AG09309 (cell line): ENCODE measurements around the gene DDX51.
"Not testable (repeated sequence)": the region's sequence is repeated elsewhere in the genome, so short reads cannot be mapped to it uniquely, and the experiment has no call there.

Source experiments
- DNase-seq: peaks from one replicate; pipeline ENCODE4 v3.0.0-alpha.2; 2010; ENCODE audit warnings: low read depth
- H3K4me3 ChIP-seq: 2 replicates; pipeline ENCODE4 v1.5.1; 2011; ENCODE audit warnings: mild to moderate bottlenecking, low read depth, low read length, moderate library complexity; ENCODE audit not compliant: control insufficient read depth
- CTCF ChIP-seq: IDR thresholded peaks from 2 replicates; pipeline ENCODE4 v1.5.1; 2011; ENCODE audit warnings: mild to moderate bottlenecking, low read depth, low read length, inconsistent platforms; ENCODE audit not compliant: insufficient read depth, control insufficient read depth; ENCODE audit errors: missing control alignments

DDX51 gene

GRCh38 chr12:132103542-132104308 is 40.4 kb downstream of the DDX51 start:
- no peak overlapping the region for H3K4me3 ChIP-seq
- TF ChIP-seq CTCF = no peak
- DNase-seq = no peak

GRCh38 chr12:132103072-132103471 is 41.0 kb downstream of the DDX51 start:
- not testable (repeated sequence) for H3K4me3 ChIP-seq, DNase-seq

- no peak for DNase-seq
- no peak for TF ChIP-seq CTCF
- no peak overlapping the region for H3K4me3 ChIP-seq
These were observed 41.8 kb downstream of the DDX51 start for GRCh38 chr12:132102297-132102696.

GRCh38 chr12:132100306-132101065 is 43.6 kb downstream of the DDX51 start:
- H3K4me3 ChIP-seq = no peak overlapping the region
- TF ChIP-seq CTCF = no peak
- DNase-seq = no peak

- no peak overlapping the region for H3K4me3 ChIP-seq
- no peak for DNase-seq
- TF ChIP-seq CTCF = no peak
These were observed 44.4 kb downstream of the DDX51 start for GRCh38 chr12:132099739-132100138.

- H3K4me3 ChIP-seq = no peak overlapping the region
- no peak for DNase-seq
- TF ChIP-seq CTCF = no peak
These were observed 48.4 kb downstream of the DDX51 start for GRCh38 chr12:132095520-132096409.
